GM18873 (cell line): Measurements from ENCODE around the gene SLC30A5.
A peak's percentile ranks its signal among the peaks of the same experiment; 100 is the strongest.

Experiments used
- ATAC-seq: cut with Tn5 transposase; IDR thresholded peaks from one replicate; pipeline ENCODE4 v1.9.1; 2021; ENCODE audit warnings: mild to moderate bottlenecking, moderate library complexity, moderate number of reproducible peaks; ENCODE audit not compliant: unreplicated experiment, low FRiP score

SLC30A5 gene

GRCh38 chr5:69166686-69167492, 73.1 kb downstream of the SLC30A5 start, which contains the start of gene CCNB1:
CCNB1 (plus strand) TSS chr5:69167150; CDS start chr5:69167263, 113 bp downstream.
- peak; percentile 99 for ATAC-seq

- no peak for ATAC-seq
Measured at GRCh38 chr5:69167493-69167855, 73.7 kb downstream of the SLC30A5 start.

DNA sequence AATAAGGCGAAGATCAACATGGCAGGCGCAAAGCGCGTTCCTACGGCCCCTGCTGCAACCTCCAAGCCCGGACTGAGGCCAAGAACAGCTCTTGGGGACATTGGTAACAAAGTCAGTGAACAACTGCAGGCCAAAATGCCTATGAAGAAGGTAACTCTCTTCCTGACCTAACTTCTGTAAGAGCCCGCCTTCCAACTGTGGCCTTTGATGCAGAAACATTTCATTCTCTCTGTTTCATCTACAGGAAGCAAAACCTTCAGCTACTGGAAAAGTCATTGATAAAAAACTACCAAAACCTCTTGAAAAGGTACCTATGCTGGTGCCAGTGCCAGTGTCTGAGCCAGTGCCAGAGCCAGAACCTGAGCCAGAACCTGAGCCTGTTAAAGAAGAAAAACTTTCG, 74.1 kb downstream of the SLC30A5 start:
- ATAC-seq: no peak

DNA sequence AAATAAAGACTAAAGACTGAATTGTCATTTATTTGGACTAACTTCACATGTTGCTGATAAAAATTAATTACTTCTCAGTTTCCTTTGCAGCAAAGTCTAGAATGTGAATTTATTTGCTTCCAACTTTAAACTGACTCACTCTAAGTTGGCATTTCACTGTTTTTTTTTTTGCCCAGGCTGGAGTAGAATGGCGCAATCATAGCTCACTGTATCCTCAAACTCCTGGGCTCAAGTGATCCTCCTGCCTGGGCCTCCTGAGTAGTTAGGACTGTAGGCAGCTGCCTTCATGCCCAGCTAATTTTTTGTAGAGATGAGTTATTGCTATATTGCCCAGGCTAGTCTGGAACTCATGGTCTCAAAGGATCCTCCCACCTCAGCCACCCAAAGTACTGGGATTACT, 76.7 kb downstream of the SLC30A5 start:
- no peak for ATAC-seq

- no peak for ATAC-seq
Measured at GRCh38 chr5:69170969-69171368, 77.2 kb downstream of the SLC30A5 start.
